ENCODE results near the gene CHD9NB. TPM values are rescaled to one million over a fixed set of nuclear protein-coding genes. Genes with fewer than 3 reads are reported as not detected.
"Not testable (repeated sequence)": the region's sequence is repeated elsewhere in the genome, so short reads cannot be mapped to it uniquely, and the experiment has no call there.

The CHD9NB gene
- total RNA-seq, 1 donor from 2014 or later = 0.41 TPM

DNA sequence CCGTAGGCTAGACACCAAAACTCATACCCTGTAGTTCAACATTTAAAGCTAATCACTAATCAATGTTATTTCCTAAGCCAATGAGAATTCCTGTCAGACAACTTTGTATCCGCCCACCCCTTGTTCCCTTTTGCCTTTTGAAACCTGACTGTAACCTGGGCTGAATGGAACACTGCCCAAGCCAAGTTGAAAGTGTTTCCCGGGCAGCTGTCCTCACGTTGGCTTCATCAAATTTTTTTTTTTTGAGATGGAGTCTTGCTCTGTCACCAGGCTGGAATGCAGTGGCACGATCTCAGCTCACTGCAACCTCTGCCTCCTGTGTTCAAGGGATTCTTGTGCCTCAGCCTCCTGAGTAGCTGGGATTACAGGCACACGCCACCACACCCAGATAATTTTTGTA, 16.0 kb downstream of the CHD9NB start:
- FAIRE-seq; DNase-seq (ENCODE audit: low spot score in 2 of 2): not testable (repeated sequence)

GRCh38 chr16:53036066-53036465, 16.6 kb downstream of the CHD9NB start:
- FAIRE-seq = no peak
- no peak for DNase-seq (ENCODE audit: low spot score in 2 of 2)

GRCh38 chr16:53035176-53035942, 17.3 kb downstream of the CHD9NB start:
- no peak for DNase-seq (ENCODE audit: low spot score in 2 of 2)
- no peak for FAIRE-seq

DNA sequence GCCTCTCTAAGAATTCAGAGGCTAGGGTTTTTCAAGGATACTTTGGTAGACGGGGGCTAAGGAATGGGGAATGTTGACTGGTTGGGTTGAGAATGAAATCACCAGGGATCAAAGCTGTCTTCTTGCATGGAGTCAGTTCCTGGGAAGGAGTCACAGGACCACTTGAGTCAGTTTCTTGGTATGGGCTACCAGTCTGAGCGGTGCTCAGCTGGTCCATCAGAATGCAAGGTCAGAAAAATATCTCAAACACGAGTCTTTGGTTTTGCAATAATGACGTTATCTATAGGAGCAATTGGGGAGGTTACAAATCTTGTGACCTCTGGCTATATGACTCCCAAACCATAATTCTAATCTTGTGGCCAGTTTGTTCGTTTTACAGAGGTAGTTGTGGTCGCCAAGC, 18.4 kb downstream of the CHD9NB start:
- no peak for DNase-seq (ENCODE audit: low spot score in 2 of 2)
- no peak for FAIRE-seq

DNA sequence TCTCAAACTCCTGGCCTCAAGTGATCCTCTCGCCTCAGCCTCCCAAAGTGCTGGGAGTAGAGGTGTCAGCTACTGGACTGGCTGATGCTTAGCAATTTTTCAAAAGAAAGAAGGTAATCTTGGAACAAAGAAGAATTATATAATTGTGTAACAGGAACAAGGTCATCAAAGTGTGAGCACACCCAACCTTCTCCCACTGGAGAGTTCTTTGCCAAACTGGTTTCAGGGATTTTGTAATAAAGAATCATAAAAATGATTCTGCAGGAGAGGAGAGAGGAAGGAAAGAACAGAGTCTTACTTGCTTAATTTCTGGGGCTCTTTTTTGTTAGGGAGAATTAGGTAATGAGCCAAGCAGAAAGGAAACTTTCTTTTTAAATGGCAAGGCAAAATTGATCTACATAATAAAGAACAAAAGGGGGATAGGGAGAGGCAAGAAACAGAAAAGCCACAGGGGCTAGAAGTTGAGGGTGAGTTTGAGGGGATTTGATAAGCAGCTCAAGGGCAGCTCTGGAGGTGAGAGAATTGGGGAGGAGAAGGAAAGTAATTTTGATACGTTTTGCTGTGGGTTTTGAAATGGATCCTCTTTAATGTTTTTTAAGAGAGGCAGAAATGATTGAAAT, 21.3 kb downstream of the CHD9NB start:
- FAIRE-seq (no peak), DNase-seq (ENCODE audit: low spot score in 2 of 2) (no peak)

- FAIRE-seq = no peak
- no peak for DNase-seq (ENCODE audit: low spot score in 2 of 2)
These were observed 22.7 kb downstream of the CHD9NB start for GRCh38 chr16:53029971-53030370.

GRCh38 chr16:53024045-53024444, 28.7 kb downstream of the CHD9NB start:
- FAIRE-seq (no peak), DNase-seq (ENCODE audit: low spot score in 2 of 2) (no peak)

DNA sequence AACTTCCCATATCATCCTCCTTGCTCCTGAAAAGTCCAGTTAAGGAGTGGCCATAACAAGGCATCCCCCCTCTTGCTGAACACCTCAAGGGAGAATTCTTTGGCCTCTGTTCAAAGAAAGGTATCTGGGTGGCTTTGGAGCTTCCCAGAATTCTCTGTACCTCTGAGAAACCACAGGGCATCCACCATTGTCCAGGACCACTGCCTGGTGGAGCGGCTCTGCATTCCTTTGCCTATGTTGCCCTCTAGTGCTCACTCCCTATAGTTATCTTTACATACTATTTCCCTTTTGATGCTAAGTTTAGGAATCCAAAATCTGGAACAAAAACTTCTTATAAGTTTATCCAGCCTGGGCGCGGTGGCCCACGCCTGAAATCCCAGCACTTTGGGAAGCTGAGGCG, 30.3 kb downstream of the CHD9NB start:
- no peak for FAIRE-seq
- DNase-seq (ENCODE audit: low spot score in 2 of 2) = peak in 1 of 2 donors; percentile 62

- DNase-seq (ENCODE audit: low spot score in 2 of 2) = no peak
- no peak for FAIRE-seq
These were observed 33.8 kb downstream of the CHD9NB start for GRCh38 chr16:53018834-53019416.

- DNase-seq (ENCODE audit: low spot score in 2 of 2) (no peak), FAIRE-seq (no peak)
These were observed 38.4 kb downstream of the CHD9NB start for GRCh38 chr16:53014287-53014686.

GRCh38 chr16:53007095-53007494, 45.6 kb downstream of the CHD9NB start:
- FAIRE-seq (no peak), DNase-seq (ENCODE audit: low spot score in 2 of 2) (no peak)

- FAIRE-seq (no peak), DNase-seq (ENCODE audit: low spot score in 2 of 2) (no peak)
These were observed 54.8 kb downstream of the CHD9NB start for GRCh38 chr16:52997922-52998321.

DNA sequence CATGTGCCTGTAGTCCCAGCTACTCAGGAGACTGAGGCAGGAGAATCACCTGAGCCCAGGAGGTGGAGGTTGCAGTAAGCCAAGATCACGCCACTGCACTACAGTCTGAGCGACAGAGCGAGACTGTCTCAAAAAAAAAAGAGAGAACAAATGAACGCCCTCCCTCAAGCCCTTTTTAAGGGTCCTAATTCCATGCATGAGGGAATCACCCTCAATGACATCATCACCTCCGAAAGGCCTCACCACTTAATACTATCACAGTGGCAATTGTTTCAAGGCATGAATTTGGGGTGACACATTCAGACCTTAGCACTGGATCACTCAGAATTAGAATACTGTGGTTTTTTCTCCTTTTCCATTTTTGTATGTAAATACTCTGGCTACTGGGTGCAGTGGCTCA, 57.8 kb downstream of the CHD9NB start:
- no peak for DNase-seq (ENCODE audit: low spot score in 2 of 2)
- FAIRE-seq = no peak

DNA sequence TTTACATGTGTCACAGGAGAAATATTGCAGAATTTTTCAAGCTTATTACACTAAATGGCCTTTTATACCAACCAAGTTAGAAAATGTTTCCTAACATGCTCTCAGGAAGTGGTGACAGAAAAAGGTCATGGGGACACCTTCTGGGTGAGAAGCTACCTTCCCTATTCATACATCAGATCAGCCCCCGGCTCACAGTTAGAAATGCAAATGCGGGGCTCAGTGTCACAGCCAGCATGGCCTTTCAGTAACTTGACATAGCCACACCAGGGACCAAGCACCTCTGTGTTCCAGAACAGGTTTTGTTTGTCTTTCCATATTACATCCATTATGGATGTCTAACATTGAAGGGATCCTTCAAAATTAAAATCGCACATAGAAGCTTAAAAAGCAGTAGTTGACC, 59.5 kb downstream of the CHD9NB start:
- DNase-seq (ENCODE audit: low spot score in 2 of 2) (no peak), FAIRE-seq (no peak)

DNA sequence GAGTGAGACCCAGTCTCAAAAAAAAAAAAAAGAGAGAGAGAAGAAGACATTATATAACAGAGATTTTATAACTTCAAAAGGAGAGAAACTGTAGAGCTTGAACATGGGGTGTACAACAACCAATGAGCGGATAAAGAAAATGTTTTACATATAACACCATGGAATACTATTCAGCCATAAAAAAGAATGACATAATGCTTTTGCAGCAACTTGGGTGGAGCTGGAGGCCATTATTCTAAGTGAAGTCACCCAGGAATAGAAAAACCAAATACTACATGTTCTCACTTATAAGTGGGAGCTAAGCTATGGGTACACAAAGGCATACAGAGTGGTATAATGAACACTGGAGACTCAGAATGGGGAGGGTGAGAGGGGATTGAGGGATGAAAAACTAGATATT, 61.1 kb downstream of the CHD9NB start:
- DNase-seq (ENCODE audit: low spot score in 2 of 2) = no peak
- no peak for FAIRE-seq

Other genes starting within 250 kb of the CHD9NB start
- gene CHD9, start 2.1 kb upstream of the CHD9NB start, total RNA-seq = 167 TPM

Measured in frontal cortex (tissue), 4 donors.